GM19025 (cell line): ENCODE measurements around the gene VAC14.
A peak's percentile ranks its signal among the peaks of the same experiment; 100 is the strongest.
"Not testable (repeated sequence)": the region's sequence is repeated elsewhere in the genome, so short reads cannot be mapped to it uniquely, and the experiment has no call there.

Experiments used
- ATAC-seq: cut with Tn5 transposase; IDR thresholded peaks from one replicate; pipeline ENCODE4 v1.9.1; 2021; ENCODE audit warnings: mild to moderate bottlenecking, low read depth, moderate library complexity; ENCODE audit not compliant: unreplicated experiment

Gene VAC14

GRCh38 chr16:70746708-70747424, 54.1 kb downstream of the VAC14 start:
- no peak for ATAC-seq

- no peak for ATAC-seq
These were observed 54.8 kb downstream of the VAC14 start for GRCh38 chr16:70746040-70746707.

DNA sequence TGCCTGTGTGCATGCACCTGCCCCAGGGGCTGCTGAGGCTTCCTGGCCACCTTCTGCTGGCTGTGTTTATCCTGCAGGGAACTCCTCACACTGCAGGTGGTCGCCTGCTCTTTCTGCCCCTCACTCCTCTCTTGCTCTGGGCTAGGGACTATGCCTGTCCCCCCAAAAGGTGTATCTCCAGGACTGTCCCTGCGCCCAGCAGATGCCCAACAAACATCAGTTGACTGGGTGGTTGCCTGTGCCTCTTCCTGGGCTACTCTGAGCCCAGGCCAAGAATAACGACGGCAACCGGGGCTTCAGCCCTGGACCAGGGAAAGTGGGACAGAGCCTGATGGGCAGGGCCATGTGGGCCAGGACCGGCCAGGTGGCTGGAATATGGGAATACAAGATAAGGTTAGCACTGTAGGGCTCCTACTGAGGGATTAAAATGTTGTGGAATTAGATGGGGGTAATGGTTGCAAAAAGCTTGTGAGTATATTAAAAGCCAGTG, 55.4 kb downstream of the VAC14 start:
- ATAC-seq, result no peak

DNA sequence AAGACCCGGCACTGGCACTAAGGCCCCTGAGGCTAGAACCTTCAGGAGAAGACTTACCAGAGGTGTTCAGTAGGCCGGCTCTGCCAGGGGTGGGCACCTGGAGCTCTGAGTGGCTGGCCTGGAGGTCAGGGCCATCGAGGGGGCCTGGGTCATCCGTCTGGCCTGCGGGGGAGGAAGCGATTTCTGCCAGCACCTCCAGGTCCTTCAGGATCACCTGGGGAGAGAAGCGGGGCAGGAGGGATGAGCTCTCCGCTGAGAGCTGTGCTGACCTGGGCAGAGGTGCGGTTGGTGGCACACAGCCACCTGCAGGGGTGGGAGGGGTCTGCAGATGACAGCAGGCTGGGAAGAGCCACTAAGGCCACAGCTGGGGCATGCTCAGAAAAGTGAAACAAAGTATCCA, 56.6 kb downstream of the VAC14 start:
- no peak for ATAC-seq

DNA sequence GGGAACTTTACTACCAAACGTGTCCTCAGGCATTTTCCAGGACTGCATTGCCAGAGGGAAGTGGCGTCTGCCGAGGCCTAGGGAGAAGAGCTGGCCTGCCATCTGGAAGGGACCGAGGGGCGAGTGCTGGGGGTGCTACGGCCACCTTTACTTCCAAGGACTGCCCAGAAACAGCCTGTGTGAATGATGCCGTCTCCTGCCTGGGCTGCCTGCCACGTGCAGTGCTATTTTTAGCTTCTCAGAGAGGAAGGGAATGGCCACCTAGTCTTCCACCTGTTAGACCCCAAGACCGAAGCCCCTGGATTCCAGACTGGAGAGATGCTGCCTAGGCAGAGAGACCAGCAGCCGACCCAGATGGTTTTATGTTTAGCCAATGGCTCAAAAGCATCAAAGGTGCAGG, 57.2 kb downstream of the VAC14 start:
- no peak for ATAC-seq

- ATAC-seq, result not testable (repeated sequence)
These were observed 58.0 kb downstream of the VAC14 start for GRCh38 chr16:70742967-70743366.

- no peak for ATAC-seq
These were observed 59.2 kb downstream of the VAC14 start for GRCh38 chr16:70741783-70742125.

GRCh38 chr16:70740914-70741782, 59.8 kb downstream of the VAC14 start:
- no peak for ATAC-seq

DNA sequence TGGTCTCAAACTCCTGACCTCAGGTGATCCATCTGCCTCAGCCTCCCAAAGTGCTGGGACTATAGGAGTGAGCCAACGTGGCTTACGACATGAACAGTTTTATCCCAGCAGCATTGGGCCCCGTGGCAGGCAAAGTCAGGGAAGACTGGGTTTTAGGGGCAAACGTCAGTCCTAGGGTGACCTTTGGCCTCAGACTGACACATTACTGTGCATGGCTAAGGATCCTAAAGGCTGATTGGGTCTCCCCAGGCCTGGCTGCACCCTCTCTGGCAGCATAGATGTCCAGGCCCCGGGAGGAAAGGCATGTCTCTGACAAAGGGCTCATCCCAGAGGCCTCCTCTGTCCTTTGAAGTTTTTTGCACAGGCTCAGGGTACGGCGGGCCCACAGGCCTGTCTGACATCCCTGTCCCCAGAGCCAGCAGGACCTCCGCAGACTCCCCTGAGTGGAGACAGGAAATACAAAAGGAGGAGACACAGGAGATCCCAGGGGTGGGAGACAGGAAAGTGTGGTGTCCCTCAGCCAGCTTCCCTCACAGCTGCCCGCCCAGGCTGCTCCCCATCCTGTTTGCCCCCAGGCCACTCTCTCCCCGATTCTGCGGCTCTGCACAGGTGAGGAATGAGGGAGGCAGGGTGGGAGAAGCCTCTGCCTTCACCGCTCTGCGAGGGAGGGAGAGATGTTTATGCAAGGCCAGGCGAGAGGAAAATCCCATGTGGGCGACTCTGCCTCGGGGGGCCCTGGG, 60.6 kb downstream of the VAC14 start:
- no peak for ATAC-seq

- no peak for ATAC-seq
These were observed 61.6 kb downstream of the VAC14 start for GRCh38 chr16:70739389-70739788.

DNA sequence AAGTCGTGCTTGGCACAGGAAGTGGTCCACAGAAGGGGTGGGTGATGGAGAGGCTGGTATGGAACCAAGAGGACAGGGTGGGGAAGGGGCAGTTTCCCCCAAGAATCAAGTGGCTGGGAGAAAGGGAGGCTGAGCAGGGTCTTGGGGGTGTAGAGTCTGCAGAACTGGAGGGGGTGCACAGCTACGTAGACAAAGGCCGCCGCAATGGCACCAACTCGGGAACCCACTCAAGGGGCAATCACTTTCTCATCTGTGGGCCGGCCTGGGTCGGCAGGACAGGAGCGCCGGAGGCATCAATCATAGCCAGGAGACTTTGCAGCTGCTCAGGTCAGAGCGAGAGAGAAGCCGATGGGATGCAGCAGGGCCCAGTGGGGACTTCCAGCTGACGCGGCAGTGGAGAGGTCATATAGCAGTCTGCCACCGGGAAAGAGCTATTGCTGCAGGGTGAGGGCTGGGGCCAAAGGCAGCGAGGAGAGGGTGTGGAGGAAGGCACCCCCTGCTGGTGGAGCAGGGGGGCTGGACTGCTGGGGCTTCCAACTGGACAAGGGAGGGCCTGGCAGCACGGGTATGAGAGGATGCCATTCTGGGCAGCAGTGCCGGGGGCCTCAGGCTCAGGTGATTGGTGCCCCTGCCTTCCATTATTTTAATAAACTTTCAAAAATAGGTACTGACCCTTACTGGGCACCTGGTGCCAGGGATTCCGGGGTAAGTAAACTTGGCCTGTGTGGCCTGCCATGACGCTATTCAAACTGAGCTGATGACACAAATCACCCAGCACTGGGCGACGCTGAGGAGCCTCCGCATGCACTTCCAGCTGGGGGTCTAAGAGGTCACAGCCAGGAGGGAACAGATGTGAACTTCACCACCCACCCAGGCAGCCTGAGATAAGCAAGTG, 62.6 kb downstream of the VAC14 start:
- no peak for ATAC-seq

DNA sequence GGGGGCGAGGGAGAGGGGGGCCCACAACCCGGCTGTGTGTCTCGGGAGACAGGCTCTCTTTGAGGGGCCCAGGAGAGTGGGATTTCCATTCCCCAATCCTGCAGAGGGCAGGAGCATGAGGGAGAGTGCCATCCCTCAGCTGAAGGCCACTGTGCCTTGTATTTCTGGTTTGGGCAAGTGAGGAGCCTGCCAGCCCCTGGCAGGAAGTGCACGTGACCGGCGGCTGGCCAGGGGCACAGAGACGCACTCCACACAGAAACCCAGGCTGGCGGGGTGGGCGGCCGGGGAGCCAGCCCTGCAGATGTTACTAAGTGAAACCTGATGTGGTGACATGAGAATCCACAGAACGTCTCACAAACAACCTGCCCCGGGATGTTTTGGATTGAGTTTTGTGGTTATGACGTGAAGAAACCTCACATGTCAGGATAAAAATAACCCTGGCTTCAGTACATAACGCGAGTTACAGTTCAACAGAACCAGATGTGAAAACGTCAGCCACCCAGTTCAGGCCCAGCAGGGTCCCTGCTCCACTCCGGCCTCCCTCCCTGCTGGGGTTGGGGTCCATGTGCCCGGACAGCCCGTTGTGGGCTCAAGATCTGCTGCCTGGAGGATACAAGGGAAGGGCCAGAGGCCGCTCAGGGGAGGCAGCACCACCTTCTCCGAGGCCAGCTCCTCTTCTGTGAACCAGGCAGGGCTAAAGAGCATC, 63.4 kb downstream of the VAC14 start:
- peak; percentile 89 for ATAC-seq

DNA sequence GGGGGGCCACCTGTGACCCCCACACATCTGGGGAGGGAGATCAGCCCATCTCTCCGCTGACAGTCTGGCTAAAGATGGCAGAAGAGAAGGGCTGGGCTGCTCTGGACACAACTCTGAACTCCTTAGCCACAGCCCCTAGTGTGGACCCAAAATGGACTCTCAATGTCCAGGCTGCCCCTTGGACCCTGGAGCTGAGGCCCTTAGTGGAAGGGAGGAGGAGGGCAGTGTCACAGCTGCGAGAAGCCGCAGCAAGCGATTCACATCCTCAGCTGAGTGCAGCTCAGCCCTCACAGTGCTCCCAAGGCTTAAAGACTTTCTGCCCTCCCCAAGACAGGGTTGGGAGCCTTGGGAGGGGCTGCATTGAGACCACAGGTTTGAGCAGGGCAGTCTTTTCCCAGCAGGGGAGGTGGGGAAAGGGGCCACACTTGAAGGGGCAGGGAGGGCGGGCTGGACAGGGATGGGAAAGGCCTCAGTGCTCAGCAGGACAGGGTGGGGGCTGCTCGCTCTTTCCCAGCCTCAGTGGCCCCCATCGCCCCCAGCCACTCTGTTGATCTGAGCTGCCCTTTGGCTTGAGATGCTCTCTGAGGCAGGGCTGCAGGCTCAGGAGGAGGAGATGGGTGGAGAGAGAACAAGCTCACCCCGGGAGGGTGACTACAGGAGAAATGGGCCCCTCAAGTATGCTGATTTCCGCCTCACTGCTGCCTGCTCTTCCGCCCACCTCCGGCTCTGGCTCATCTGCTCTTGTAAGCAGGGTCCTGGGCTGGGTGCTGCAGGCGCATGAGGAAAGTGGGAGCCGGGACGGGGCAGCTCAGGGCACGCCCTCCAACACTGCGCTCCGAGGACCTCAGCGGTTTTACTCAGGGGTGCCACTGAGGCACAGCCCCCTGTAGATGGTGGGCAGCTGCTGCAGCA, 64.2 kb downstream of the VAC14 start:
- no peak for ATAC-seq

DNA sequence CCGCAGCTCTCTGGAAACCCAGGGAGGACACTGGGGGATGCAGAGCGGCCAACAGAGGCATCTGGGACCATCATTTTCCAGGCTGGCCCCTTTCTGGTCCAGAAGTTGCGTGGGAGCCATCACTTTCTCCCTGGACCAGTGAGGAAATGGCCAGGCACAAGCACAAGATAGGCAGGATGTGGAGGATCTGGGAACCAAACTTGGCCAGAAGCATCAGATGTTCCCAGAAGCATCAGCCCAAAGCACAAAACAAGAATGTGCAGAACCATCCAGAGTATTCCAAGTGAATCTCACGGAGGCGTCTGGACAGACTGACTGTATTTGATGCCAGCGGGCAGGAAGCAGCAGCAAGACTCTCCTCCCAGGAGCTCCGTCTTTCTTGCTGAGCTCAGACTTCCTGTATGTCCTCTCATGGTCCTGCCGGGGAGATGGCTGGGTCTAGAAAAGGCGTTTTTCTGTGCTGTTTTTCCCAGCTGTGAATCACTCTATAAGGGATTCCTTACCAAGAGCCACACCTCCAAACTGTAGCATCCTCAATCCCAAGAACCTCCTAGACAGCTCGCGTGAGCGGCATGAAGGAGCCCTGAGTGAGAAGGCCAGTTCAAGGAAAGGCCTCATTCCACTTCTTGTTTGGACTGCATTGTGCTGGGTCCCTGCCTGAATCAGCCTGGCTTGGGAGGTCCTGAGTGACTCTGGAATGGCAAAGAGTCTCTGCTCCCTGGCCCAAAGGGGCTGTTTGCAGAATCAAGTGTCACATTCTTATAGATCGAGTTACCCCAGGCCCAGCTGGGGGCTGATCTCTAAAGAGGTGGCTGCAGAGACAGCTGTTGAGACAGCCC, 65.6 kb downstream of the VAC14 start:
- ATAC-seq, result no peak

DNA sequence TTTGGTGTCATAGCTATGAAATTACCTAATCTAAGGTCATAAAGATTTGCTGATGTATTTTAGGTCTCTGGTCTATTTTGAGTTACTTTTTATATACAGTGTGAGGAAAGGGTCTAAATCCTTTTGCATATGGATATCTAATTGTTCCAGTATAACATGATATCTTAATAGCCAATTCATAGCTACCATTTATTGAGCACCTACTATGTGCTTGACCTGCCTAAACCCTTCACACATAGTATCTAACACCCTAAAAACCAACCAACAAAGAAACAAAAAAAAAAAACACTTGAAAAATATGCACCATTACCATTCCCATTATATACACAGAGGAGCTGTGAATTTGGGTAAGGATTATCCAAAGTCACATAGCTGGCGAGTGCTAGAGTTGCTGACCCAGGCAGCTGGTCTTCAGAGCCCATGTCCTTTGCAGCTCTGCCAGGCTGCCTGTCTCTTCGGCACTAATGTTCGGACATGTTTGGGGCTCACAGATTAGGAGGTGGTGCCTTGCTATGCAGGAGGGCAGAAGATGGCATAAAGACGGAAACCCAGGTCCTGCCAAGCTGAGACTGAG, 66.3 kb downstream of the VAC14 start:
- ATAC-seq, result no peak

- no peak for ATAC-seq
These were observed 70.0 kb downstream of the VAC14 start for GRCh38 chr16:70730944-70731343.

DNA sequence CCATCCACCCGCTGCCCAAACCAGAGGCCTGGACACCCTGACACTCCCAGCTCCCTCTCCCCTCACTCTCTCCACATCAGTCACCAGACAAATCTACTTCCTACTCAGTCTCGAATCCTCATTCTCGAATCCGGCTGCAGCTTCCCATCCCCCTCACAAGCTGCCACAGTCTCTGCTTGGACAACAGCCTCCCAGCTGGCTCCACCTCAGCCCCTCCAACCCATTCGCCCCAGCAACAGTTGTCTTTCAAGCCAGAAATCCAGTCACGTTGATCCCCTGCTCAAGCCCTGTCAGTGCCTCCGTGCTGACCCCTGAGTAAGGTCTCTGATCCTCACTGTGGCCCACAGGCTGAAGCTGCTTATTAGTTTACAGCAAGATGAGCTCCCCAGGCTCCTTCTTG, 70.9 kb downstream of the VAC14 start:
- no peak for ATAC-seq
